ACHN (cell line): ENCODE results near the gene SYTL5.

Experiments used
- DNase-seq: peaks from one replicate; pipeline ENCODE4 v3.0.0-alpha.2; 2015
- in situ Hi-C: cut with HindIII; loops from 2 replicates; pipeline ENCODE4 v1.10.0; 2017; ENCODE audit warnings: low sequenced_read_pairs, low pct_ligation_motif_present, low pct_unique_long_range_greater_than_20kb

SYTL5 gene

GRCh38 chrX:38008658-38009057 lies 2.3 kb downstream of the SYTL5 start:
- in situ Hi-C loops = no loop called here
- no peak for DNase-seq

- in situ Hi-C loops = no loop called here
- DNase-seq = no peak
Measured at GRCh38 chrX:38009641-38010040, 3.3 kb downstream of the SYTL5 start.

- in situ Hi-C loops = no loop called here
- DNase-seq = no peak
Measured at GRCh38 chrX:38018766-38019425, 12.5 kb downstream of the SYTL5 start.

GRCh38 chrX:38028300-38028699 lies 21.9 kb downstream of the SYTL5 start:
- in situ Hi-C loops = no loop called here
- DNase-seq = no peak

- no peak for DNase-seq
- in situ Hi-C loops = no loop called here
Measured at GRCh38 chrX:38036466-38036865, 30.1 kb downstream of the SYTL5 start.

GRCh38 chrX:38038501-38038900 lies 32.1 kb downstream of the SYTL5 start:
- in situ Hi-C loops = no loop called here
- no peak for DNase-seq

GRCh38 chrX:38041237-38041636 lies 34.9 kb downstream of the SYTL5 start:
- in situ Hi-C loops = no loop called here

GRCh38 chrX:38044701-38045100 lies 38.3 kb downstream of the SYTL5 start:
- in situ Hi-C loops = no loop called here
- DNase-seq = no peak

More at GRCh38 chrX:38041237-38041636, 34.9 kb downstream of the SYTL5 start:
- no peak for DNase-seq

- DNase-seq = no peak
- in situ Hi-C loops = no loop called here
Measured at GRCh38 chrX:38045538-38046096, 39.3 kb downstream of the SYTL5 start.

- DNase-seq = no peak
- in situ Hi-C loops = no loop called here
Measured at GRCh38 chrX:38048886-38049285, 42.5 kb downstream of the SYTL5 start.

- no peak for DNase-seq
- in situ Hi-C loops = no loop called here
Measured at GRCh38 chrX:38050806-38051205, 44.5 kb downstream of the SYTL5 start.

GRCh38 chrX:38052096-38052495 lies 45.7 kb downstream of the SYTL5 start:
- in situ Hi-C loops = no loop called here

GRCh38 chrX:38055170-38055847 lies 49.0 kb downstream of the SYTL5 start:
- no peak for DNase-seq
- in situ Hi-C loops = no loop called here

More at GRCh38 chrX:38052096-38052495, 45.7 kb downstream of the SYTL5 start:
- DNase-seq = no peak

- DNase-seq = no peak
- in situ Hi-C loops = no loop called here
Measured at GRCh38 chrX:38060331-38060878, 54.1 kb downstream of the SYTL5 start.

- DNase-seq = peak; percentile 35
Measured at GRCh38 chrX:38061335-38061734, 55.0 kb downstream of the SYTL5 start.

GRCh38 chrX:38066934-38067333 lies 60.6 kb downstream of the SYTL5 start:
- in situ Hi-C loops = no loop called here
- DNase-seq = no peak

More at GRCh38 chrX:38061335-38061734, 55.0 kb downstream of the SYTL5 start:
- in situ Hi-C loops = no loop called here

- in situ Hi-C loops = no loop called here
- no peak for DNase-seq
Measured at GRCh38 chrX:38069273-38069672, 62.9 kb downstream of the SYTL5 start.

GRCh38 chrX:38069991-38070390 lies 63.6 kb downstream of the SYTL5 start:
- in situ Hi-C loops = no loop called here
- DNase-seq = no peak

GRCh38 chrX:38079463-38079862 lies 73.1 kb downstream of the SYTL5 start:
- no peak for DNase-seq
- in situ Hi-C loops = no loop called here

GRCh38 chrX:38080808-38081207 lies 74.5 kb downstream of the SYTL5 start:
- in situ Hi-C loops = no loop called here
- DNase-seq = no peak
